ENCODE measurements around the gene CABP1.

- TF ChIP-seq DPF2 (IDR thresholded peaks at IDR 0.05), result no peak
- no peak for TF ChIP-seq CTCF (IDR thresholded peaks at IDR 0.05 in 2 of 3, conservative IDR thresholded peaks at IDR 0.05 in 1 of 3; ENCODE audit: control insufficient read depth in 2 of 3, extremely low read depth in 1 of 3, insufficient read depth in 1 of 3, low read depth in 3 of 3, low read length in 3 of 3)
- TF ChIP-seq ZNF274 (IDR thresholded peaks at IDR 0.05; ENCODE audit: insufficient read depth, insufficient read length), result no peak
- no peak for TF ChIP-seq MYC (IDR thresholded peaks at IDR 0.05; ENCODE audit: insufficient read depth, insufficient read length, insufficient replicate concordance, low read length, severe bottlenecking)
- no peak for TF ChIP-seq ZNF217 (IDR thresholded peaks at IDR 0.05)
- TF ChIP-seq LARP7 (IDR thresholded peaks at IDR 0.05), result no peak
- no peak for TF ChIP-seq RCOR1 (conservative IDR thresholded peaks at IDR 0.05; ENCODE audit: low read depth, low read length)
- TF ChIP-seq ESRRA (IDR thresholded peaks at IDR 0.05; ENCODE audit: low read length), result no peak
- no peak for TF ChIP-seq NRF1 (conservative IDR thresholded peaks at IDR 0.05; ENCODE audit: low read depth, low read length)
- no peak for TF ChIP-seq MTA3 (IDR thresholded peaks at IDR 0.05; ENCODE audit: borderline replicate concordance, low read length)
- TF ChIP-seq BHLHE40 (IDR thresholded peaks at IDR 0.05; ENCODE audit: borderline replicate concordance in 1 of 2, low read depth in 2 of 2, low read length in 1 of 2), result no peak
- no peak for TF ChIP-seq ZNF24 (IDR thresholded peaks at IDR 0.05)
Measured at GRCh38 chr12:120630104-120630892, 10.1 kb upstream of the CABP1 start.
